Gastrocnemius medialis (tissue), 4 donors: ENCODE measurements around the gene MYRF. TPM values are rescaled to one million over a fixed set of nuclear protein-coding genes. Genes with fewer than 3 reads are reported as not detected.

Experiments used
- ATAC-seq, 2 donors: fragments of 150-250 bp; one replicate each; pipeline ENCODE4 v1.9.1; 2016
- DNase-seq, 2 donors: peaks; one replicate each; pipeline ENCODE4 v3.0.0-alpha.2; 2019
- H3K27ac ChIP-seq, 4 donors: fragments of 200-600 bp; sonication (generic); 1 replicate in 1 of 4; 2 replicates in 3 of 4; pipeline ENCODE4 v1.5.1; 2016 to 2018; ENCODE audit warnings: mild to moderate bottlenecking in 2 of 4, moderate library complexity in 1 of 4
- H3K27me3 ChIP-seq, 3 donors: fragments of 200-600 bp; sonication (generic) in 2 of 3; 1 replicate in 1 of 3; 2 replicates in 2 of 3; pipeline versions ENCODE4 v1.5.1 to v1.6.0; 2016 to 2019; ENCODE audit warnings: mild to moderate bottlenecking in 1 of 3, moderate library complexity in 1 of 3
- H3K36me3 ChIP-seq, 2 donors: fragments of 200-600 bp; sonication (generic) in 1 of 2; one replicate each; pipeline ENCODE4 v1.5.1; 2017 to 2018
- H3K4me1 ChIP-seq, 2 donors: fragments of 200-600 bp; sonication (generic) in 1 of 2; one replicate each; pipeline ENCODE4 v1.5.1; 2016 to 2017; ENCODE audit warnings: mild to moderate bottlenecking in 2 of 2
- H3K4me3 ChIP-seq, 4 donors: fragments of 200-600 bp; sonication (generic) in 3 of 4; 1 replicate in 1 of 4; 2 replicates in 3 of 4; pipeline ENCODE4 v1.5.1; 2016 to 2019; ENCODE audit warnings: mild to moderate bottlenecking in 2 of 4
- H3K9me3 ChIP-seq, 3 donors: fragments of 200-600 bp; sonication (generic) in 2 of 3; 1 replicate in 1 of 3; 2 replicates in 2 of 3; pipeline ENCODE4 v1.5.1; 2016 to 2019
- CTCF ChIP-seq, 5 experiments: fragments of 450-650 bp in 3 of 5; fragments of 200-600 bp in 2 of 5; sonication (generic) in 2 of 5; IDR thresholded peaks in 4 of 5; conservative IDR thresholded peaks in 1 of 5; 1 replicate in 4 of 5; 2 replicates in 1 of 5; pipeline ENCODE4 v1.5.1; 2016 to 2019; ENCODE audit warnings: antibody characterized with exemption in 5 of 5, mild to moderate bottlenecking in 3 of 5, moderate library complexity in 3 of 5
- POLR2A ChIP-seq, 2 donors: fragments of 450-650 bp; IDR thresholded peaks; one replicate each; pipeline ENCODE4 v1.6.1; 2017; ENCODE audit warnings: antibody characterized with exemption in 2 of 2, mild to moderate bottlenecking in 2 of 2, moderate library complexity in 2 of 2
- in situ Hi-C, 4 donors: fragments of 200-750 bp; cut with MboI; loops; one replicate each; pipeline versions ENCODE4 v1.15.0 to v1.8.0; 2017; ENCODE audit warnings: low sequenced_read_pairs in 4 of 4
- intact Hi-C: fragments of 100-400 bp; cut with DNase I; formaldehyde crosslinking; loops from one replicate; pipeline ENCODE4 v1.15.1; 2023; ENCODE audit warnings: low total_unique reads
- total RNA-seq, 4 donors: library from RNA; depleted of rRNA; stranded (reverse); fragments of >200 nt; gene quantifications; one replicate each; pipeline versions ENCODE4 v1.1.0 to v1.2.3, GENCODE V29; 2016

MYRF gene
- total RNA-seq, 4 donors from 2014 or later: 0.07 TPM; not detected in 3

- H3K9me3 ChIP-seq: no peaks in the 10 kb centered on the region
- ATAC-seq: no peak
- DNase-seq: no peak
- H3K4me1 ChIP-seq: no peaks in the 10 kb centered on the region
- H3K27ac ChIP-seq: no peak overlapping the region
- TF ChIP-seq POLR2A (IDR thresholded peaks at IDR 0.05) (no peak), CTCF (IDR thresholded peaks at IDR 0.05 in 4 of 5, conservative IDR thresholded peaks at IDR 0.05 in 1 of 5) (no peak)
- H3K36me3 ChIP-seq: no peaks in the 10 kb centered on the region
- in situ Hi-C loops: no loop called here
- no peak overlapping the region for H3K4me3 ChIP-seq
- intact Hi-C loops: loop anchor here (2.0 kb wide), 1 partner anchor 356 kb away; no protein-coding TSS in a partner anchor
- peaks cover 5 to 11% (median 9%) of the 10 kb centered on the region in 3 donors for H3K27me3 ChIP-seq
Observed at GRCh38 chr11:61750631-61751273, 1.7 kb upstream of the MYRF start.

GRCh38 chr11:61751384-61751783, 1.1 kb upstream of the MYRF start:
- Histone ChIP-seq H3K27ac (no peak overlapping the region), H3K36me3 (no peaks in the 10 kb centered on the region), H3K4me3 (no peak overlapping the region), H3K4me1 (no peaks in the 10 kb centered on the region), H3K27me3 (peaks cover 5 to 11% (median 9%) of the 10 kb centered on the region in 3 donors), H3K9me3 (no peaks in the 10 kb centered on the region)
- intact Hi-C loops (loop anchor here (2.0 kb wide), 1 partner anchor 355 kb away; no protein-coding TSS in a partner anchor), in situ Hi-C loops (no loop called here)
- DNase-seq (no peak), ATAC-seq (no peak)
- TF ChIP-seq POLR2A (IDR thresholded peaks at IDR 0.05) (no peak), CTCF (IDR thresholded peaks at IDR 0.05 in 4 of 5, conservative IDR thresholded peaks at IDR 0.05 in 1 of 5) (no peak)

- Histone ChIP-seq H3K9me3 (no peaks in the 10 kb centered on the region), H3K4me1 (no peaks in the 10 kb centered on the region), H3K27me3 (peaks cover 5 to 11% (median 9%) of the 10 kb centered on the region in 3 donors), H3K27ac (no peak overlapping the region), H3K4me3 (peak overlapping the region in 2 of 4 donors; percentile 40 to 42), H3K36me3 (no peaks in the 10 kb centered on the region)
- no peak for DNase-seq
- no peak for ATAC-seq
- no peak for TF ChIP-seq POLR2A (IDR thresholded peaks at IDR 0.05)
- no peak for TF ChIP-seq CTCF (IDR thresholded peaks at IDR 0.05 in 4 of 5, conservative IDR thresholded peaks at IDR 0.05 in 1 of 5)
- in situ Hi-C loops (no loop called here), intact Hi-C loops (no loop called here)
Observed at GRCh38 chr11:61752925-61753521, 587 bp downstream of the MYRF start.

GRCh38 chr11:61753672-61754071, 1.2 kb downstream of the MYRF start:
- no peaks in the 10 kb centered on the region for H3K4me1 ChIP-seq
- no peak for DNase-seq
- no peaks in the 10 kb centered on the region for H3K36me3 ChIP-seq
- no peak overlapping the region for H3K27ac ChIP-seq
- H3K4me3 ChIP-seq: no peak overlapping the region
- no peak for TF ChIP-seq POLR2A (IDR thresholded peaks at IDR 0.05)
- TF ChIP-seq CTCF (IDR thresholded peaks at IDR 0.05 in 4 of 5, conservative IDR thresholded peaks at IDR 0.05 in 1 of 5): no peak
- peaks cover 5 to 11% (median 9%) of the 10 kb centered on the region in 3 donors for H3K27me3 ChIP-seq
- intact Hi-C loops: no loop called here
- in situ Hi-C loops: no loop called here
- H3K9me3 ChIP-seq: no peaks in the 10 kb centered on the region
- no peak for ATAC-seq
